WTC11 (cell line): Measurements from ENCODE around the gene KIAA0232. TPM values are rescaled to one million over a fixed set of nuclear protein-coding genes. Genes with fewer than 3 reads are reported as not detected.
A peak's percentile ranks its signal among the peaks of the same experiment; 100 is the strongest.

Experiments used
- ATAC-seq: fragments of 200-7000 bp; cut with Tn5 transposase; 2 replicates; pipeline ENCODE4 v1.10.0; 2021; ENCODE audit warnings: mild to moderate bottlenecking, moderate library complexity
- CTCF ChIA-PET: fragments of 300-600 bp; sonication (Branson Sonifier 250); formaldehyde crosslinking; loops from one replicate; lab custom pipeline; 2021; ENCODE audit warnings: antibody characterized with exemption; lab: Charles Lee
- POLR2A ChIA-PET: fragments of 350-600 bp; sonication (Branson Sonifier 250); formaldehyde crosslinking; loops from one replicate; lab custom pipeline; 2021; ENCODE audit warnings: antibody characterized with exemption; lab: Charles Lee
- DNase-seq: peaks from one replicate; pipeline ENCODE4 v3.0.0; 2021; ENCODE audit warnings: low spot score
- H3K27ac Mint-ChIP-seq: 2 replicates; pipeline ENCODE4 v1.8.0; 2021; ENCODE audit warnings: mixed read lengths
- H3K27me3 Mint-ChIP-seq: 2 replicates; pipeline ENCODE4 v1.8.0; 2021; ENCODE audit warnings: low read depth, mild to moderate bottlenecking, moderate library complexity, mixed read lengths
- H3K36me3 Mint-ChIP-seq: 2 replicates; pipeline ENCODE4 v1.8.0; 2021; ENCODE audit warnings: mixed read lengths
- H3K4me1 Mint-ChIP-seq: 2 replicates; pipeline ENCODE4 v1.8.0; 2022; ENCODE audit warnings: mixed read lengths
- H3K4me3 Mint-ChIP-seq: 2 replicates; pipeline ENCODE4 v1.8.0; 2021; ENCODE audit warnings: mild to moderate bottlenecking, moderate library complexity, mixed read lengths
- H3K9me3 Mint-ChIP-seq: 2 replicates; pipeline ENCODE4 v1.8.0; 2021; ENCODE audit warnings: mixed read lengths
- CDX4 ChIP-seq: fragments of 250-450 bp; sonication (Bioruptor Pico); IDR thresholded peaks from 2 replicates; pipeline ENCODE4 v1.9.0; 2021; ENCODE audit warnings: moderate library complexity, mild to moderate bottlenecking, inconsistent platforms, borderline replicate concordance
- CREM ChIP-seq: sonication (generic); formaldehyde crosslinking; IDR thresholded peaks from 2 replicates; pipeline ENCODE4 v1.8.1; 2022; ENCODE audit warnings: mild to moderate bottlenecking, missing genetic modification reagents, moderate library complexity
- CTCF ChIP-seq: fragments of 200-600 bp; IDR thresholded peaks from 2 replicates; pipeline ENCODE4 v1.8.0; 2022; ENCODE audit warnings: antibody characterized with exemption
- ESRRA ChIP-seq: sonication (generic); formaldehyde crosslinking; IDR thresholded peaks from 2 replicates; pipeline ENCODE4 v1.8.1; 2022; ENCODE audit warnings: mild to moderate bottlenecking, missing genetic modification reagents, borderline replicate concordance
- ETV6 ChIP-seq: sonication (generic); formaldehyde crosslinking; IDR thresholded peaks from 2 replicates; pipeline ENCODE4 v1.8.1; 2022; ENCODE audit warnings: mild to moderate bottlenecking, missing genetic modification reagents
- KAT7 ChIP-seq: sonication (generic); formaldehyde crosslinking; IDR thresholded peaks from 2 replicates; pipeline ENCODE4 v1.8.1; 2023; ENCODE audit warnings: missing genetic modification reagents, mild to moderate bottlenecking, borderline replicate concordance
- NFYB ChIP-seq: sonication (generic); formaldehyde crosslinking; conservative IDR thresholded peaks from 2 replicates; pipeline ENCODE4 v1.8.0; 2022; ENCODE audit warnings: low read depth, missing genetic modification reagents
- PREB ChIP-seq: sonication (generic); formaldehyde crosslinking; IDR thresholded peaks from 2 replicates; pipeline ENCODE4 v1.8.1; 2022; ENCODE audit warnings: mild to moderate bottlenecking, missing genetic modification reagents, moderate library complexity, borderline replicate concordance
- USF1 ChIP-seq: sonication (generic); formaldehyde crosslinking; IDR thresholded peaks from 2 replicates; pipeline ENCODE4 v1.8.0; 2022; ENCODE audit warnings: mild to moderate bottlenecking, missing genetic modification reagents
- ZNF396 ChIP-seq: fragments of 250-450 bp; sonication (Bioruptor Pico); IDR thresholded peaks from 2 replicates; pipeline ENCODE4 v1.8.0; 2021; ENCODE audit warnings: mild to moderate bottlenecking, moderate library complexity, borderline replicate concordance
- ZNF423 ChIP-seq: fragments of 250-450 bp; sonication (Bioruptor Pico); IDR thresholded peaks from 2 replicates; pipeline ENCODE4 v2.1.2; 2022; ENCODE audit warnings: mild to moderate bottlenecking, moderate library complexity
- total RNA-seq: library from RNA; stranded (reverse); gene quantifications from 3 replicates; pipeline ENCODE4 v1.2.3, GENCODE V29; 2021
- TF ChIP-seq, protein P1 (sequence below): sonication (generic); formaldehyde crosslinking; IDR thresholded peaks from 2 replicates; pipeline ENCODE4 v1.8.0; 2022; ENCODE audit warnings: mild to moderate bottlenecking, missing genetic modification reagents
- TF ChIP-seq, protein P2 (sequence below): fragments of 250-450 bp; sonication (Bioruptor Pico); IDR thresholded peaks from 2 replicates; pipeline ENCODE4 v1.8.0; 2021; ENCODE audit warnings: mild to moderate bottlenecking
- TF ChIP-seq, protein P3 (sequence below): fragments of 250-450 bp; sonication (Bioruptor Pico); IDR thresholded peaks from 2 replicates; pipeline ENCODE4 v2.1.2; 2022; ENCODE audit warnings: mild to moderate bottlenecking, moderate library complexity

Gene KIAA0232
- total RNA-seq, 1 experiment from 2014 or later: 23.2 TPM

DNA sequence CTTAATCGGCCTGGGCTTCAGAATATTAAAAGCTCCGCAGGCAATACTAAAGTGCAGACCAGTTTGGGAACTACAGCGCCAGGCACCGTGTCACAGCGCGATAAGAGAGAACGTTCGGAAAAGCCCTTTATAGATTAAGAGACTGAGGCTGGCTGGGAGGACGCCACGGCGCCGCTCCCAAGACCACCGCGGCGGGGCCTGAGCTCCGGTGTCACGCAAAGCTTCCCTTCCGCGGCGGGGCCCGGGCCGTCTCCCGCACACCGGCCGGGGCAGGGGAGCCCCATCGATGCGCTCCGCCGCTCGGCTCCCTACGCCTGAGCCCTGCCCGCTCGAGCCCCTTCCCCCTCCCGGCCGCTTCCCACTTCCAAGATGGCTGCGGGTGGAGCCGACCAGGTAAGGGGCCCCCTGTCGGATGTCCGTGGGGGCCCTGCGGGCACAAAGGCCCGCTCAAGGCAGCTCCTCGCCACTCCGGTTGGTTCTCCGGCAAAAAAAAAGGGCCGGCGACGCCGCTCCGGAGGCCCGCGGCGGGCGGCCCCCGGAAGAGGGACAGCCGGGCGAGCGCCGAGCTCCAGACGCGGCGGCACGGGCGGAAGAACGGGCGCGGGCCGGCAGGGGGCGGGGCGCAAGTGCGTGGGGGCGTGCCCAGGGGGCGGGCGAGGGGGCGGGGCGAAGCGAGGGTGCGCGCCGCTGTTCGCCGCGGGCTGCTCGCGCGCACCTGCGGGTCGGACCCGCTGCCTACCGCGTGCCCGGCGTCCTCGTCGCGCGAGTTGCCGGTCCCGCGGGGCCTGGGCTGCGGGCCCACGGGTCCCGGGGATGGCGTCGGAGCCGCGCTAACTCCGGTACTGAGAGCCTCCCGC lies 126.8 kb downstream of the KIAA0232 start, which contains the start of gene TBC1D14 (continued):
- TF ChIP-seq, protein P1, sequence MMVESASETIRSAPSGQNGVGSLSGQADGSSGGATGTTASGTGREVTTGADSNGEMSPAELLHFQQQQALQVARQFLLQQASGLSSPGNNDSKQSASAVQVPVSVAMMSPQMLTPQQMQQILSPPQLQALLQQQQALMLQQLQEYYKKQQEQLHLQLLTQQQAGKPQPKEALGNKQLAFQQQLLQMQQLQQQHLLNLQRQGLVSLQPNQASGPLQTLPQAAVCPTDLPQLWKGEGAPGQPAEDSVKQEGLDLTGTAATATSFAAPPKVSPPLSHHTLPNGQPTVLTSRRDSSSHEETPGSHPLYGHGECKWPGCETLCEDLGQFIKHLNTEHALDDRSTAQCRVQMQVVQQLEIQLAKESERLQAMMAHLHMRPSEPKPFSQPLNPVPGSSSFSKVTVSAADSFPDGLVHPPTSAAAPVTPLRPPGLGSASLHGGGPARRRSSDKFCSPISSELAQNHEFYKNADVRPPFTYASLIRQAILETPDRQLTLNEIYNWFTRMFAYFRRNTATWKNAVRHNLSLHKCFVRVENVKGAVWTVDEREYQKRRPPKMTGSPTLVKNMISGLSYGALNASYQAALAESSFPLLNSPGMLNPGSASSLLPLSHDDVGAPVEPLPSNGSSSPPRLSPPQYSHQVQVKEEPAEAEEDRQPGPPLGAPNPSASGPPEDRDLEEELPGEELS (CRISPR knock-in tag): peak; percentile 70; the same call in 1 of the 2 replicates
- TF ChIP-seq CDX4 (CRISPR knock-in tag): no peak
- TF ChIP-seq CREM: 0 out of 2 replicates have a peak, but pooled peaks have one; percentile 9
- no peak for TF ChIP-seq ESRRA
- TF ChIP-seq NFYB: no peak
- 0 out of 2 replicates have a peak, but pooled peaks have one; percentile 19 for TF ChIP-seq ETV6 (CRISPR knock-in tag)
- TF ChIP-seq USF1 (CRISPR knock-in tag): no peak
- TF ChIP-seq ZNF423 (CRISPR knock-in tag): no peak
- TF ChIP-seq, protein P2, sequence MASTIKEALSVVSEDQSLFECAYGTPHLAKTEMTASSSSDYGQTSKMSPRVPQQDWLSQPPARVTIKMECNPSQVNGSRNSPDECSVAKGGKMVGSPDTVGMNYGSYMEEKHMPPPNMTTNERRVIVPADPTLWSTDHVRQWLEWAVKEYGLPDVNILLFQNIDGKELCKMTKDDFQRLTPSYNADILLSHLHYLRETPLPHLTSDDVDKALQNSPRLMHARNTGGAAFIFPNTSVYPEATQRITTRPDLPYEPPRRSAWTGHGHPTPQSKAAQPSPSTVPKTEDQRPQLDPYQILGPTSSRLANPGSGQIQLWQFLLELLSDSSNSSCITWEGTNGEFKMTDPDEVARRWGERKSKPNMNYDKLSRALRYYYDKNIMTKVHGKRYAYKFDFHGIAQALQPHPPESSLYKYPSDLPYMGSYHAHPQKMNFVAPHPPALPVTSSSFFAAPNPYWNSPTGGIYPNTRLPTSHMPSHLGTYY (CRISPR knock-in tag): no peak
- TF ChIP-seq ZNF396: no peak

DNA sequence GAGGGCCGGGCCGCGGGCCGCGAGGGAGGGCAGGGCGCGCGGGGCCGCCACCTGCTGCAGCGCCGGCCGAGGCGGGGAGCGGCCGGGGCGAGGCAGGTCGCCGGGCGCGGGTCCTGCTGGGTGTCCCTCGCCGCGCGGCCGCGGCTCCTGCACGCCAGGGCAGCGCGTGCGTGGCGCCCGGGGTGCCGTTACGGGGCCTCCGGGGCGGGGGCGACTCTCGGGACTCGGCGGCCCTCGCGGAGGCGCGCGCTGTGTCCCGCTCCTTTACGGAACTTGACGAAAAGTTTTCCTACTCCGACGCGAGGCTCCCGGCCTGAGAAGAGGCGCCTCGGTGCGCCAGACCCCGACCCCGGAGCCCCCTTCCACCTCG lies 127.4 kb downstream of the KIAA0232 start:
- DNase-seq: no peak
- Mint-ChIP-seq H3K27me3 (peaks cover 12% of the 10 kb centered on the region), H3K27ac (no peak overlapping the region), H3K36me3 (no peaks in the 10 kb centered on the region), H3K4me3 (peak overlapping the region; percentile 95), H3K9me3 (no peaks in the 10 kb centered on the region), H3K4me1 (peaks cover 33% of the 10 kb centered on the region)
- CTCF ChIA-PET: interaction anchor here (0.6 to 7.4 kb wide), 16 partner anchors 16 to 229 kb away, joined by 3 to 83 read pairs (median 4); partner anchors contain the start of genes GRPEL1 and TADA2B
- POLR2A ChIA-PET: interaction anchor here (0.6 to 1.6 kb wide), 6 partner anchors 9 to 158 kb away, joined by 3 to 6 read pairs (median 4); partner anchors contain the start of gene GRPEL1
- TF ChIP-seq, protein P1 (CRISPR knock-in tag): peak; percentile 16; the same call in 1 of the 2 replicates
- no peak for TF ChIP-seq CTCF
- TF ChIP-seq PREB (CRISPR knock-in tag): no peak
- no peak for TF ChIP-seq KAT7 (CRISPR knock-in tag)
- TF ChIP-seq, protein P3, sequence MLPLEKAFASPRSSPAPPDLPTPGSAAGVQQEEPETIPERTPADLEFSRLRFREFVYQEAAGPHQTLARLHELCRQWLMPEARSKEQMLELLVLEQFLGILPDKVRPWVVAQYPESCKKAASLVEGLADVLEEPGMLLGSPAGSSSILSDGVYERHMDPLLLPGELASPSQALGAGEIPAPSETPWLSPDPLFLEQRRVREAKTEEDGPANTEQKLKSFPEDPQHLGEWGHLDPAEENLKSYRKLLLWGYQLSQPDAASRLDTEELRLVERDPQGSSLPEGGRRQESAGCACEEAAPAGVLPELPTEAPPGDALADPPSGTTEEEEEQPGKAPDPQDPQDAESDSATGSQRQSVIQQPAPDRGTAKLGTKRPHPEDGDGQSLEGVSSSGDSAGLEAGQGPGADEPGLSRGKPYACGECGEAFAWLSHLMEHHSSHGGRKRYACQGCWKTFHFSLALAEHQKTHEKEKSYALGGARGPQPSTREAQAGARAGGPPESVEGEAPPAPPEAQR (CRISPR knock-in tag): no peak
- ATAC-seq: peak; percentile 2
